Measurements from ENCODE around the gene IGSF9. TPM values are rescaled to one million over a fixed set of nuclear protein-coding genes. Genes with fewer than 3 reads are reported as not detected.

The IGSF9 gene
- total RNA-seq, 1 experiment from 2014 or later, result 0.44 TPM

GRCh38 chr1:159974350-159974965 lies 29.0 kb upstream of the IGSF9 start:
- Mint-ChIP-seq H3K4me3 (ENCODE audit: unreplicated experiment) (no peak overlapping the region), H3K27me3 (ENCODE audit: insufficient read depth, unreplicated experiment) (no peaks in the 10 kb centered on the region), H3K4me1 (ENCODE audit: insufficient read depth, unreplicated experiment) (no peaks in the 10 kb centered on the region), H3K27ac (ENCODE audit: low read depth, unreplicated experiment) (no peak overlapping the region), H3K36me3 (ENCODE audit: insufficient read depth, unreplicated experiment) (peaks cover 12% of the 10 kb centered on the region), H3K9me3 (ENCODE audit: unreplicated experiment) (no peaks in the 10 kb centered on the region)
- intact Hi-C loops (cut with micrococcal nuclease), result no loop called here
- no TSS peak for BruUV-seq (replicated peaks)
- DNase-seq (ENCODE audit: unreplicated experiment), result no peak
- CTCF ChIA-PET, result interaction anchor here (0.7 to 7.5 kb wide), 2 partner anchors 32 to 81 kb away, joined by 3 to 72 read pairs; no protein-coding TSS in a partner anchor
- POLR2A ChIA-PET, result interaction anchor here (1.0 kb wide), 1 partner anchor 16 kb away, joined by 3 read pairs; no protein-coding TSS in a partner anchor
- TF ChIP-seq CTCF (IDR thresholded peaks at IDR 0.05; ENCODE audit: unreplicated experiment), result no peak

GRCh38 chr1:159973350-159973940 lies 28.0 kb upstream of the IGSF9 start:
- POLR2A ChIA-PET, result interaction anchor here (1.0 kb wide), 1 partner anchor 17 kb away, joined by 3 read pairs; no protein-coding TSS in a partner anchor
- no TSS peak for BruUV-seq (replicated peaks)
- Mint-ChIP-seq H3K27ac (ENCODE audit: low read depth, unreplicated experiment) (no peak overlapping the region), H3K27me3 (ENCODE audit: insufficient read depth, unreplicated experiment) (no peaks in the 10 kb centered on the region), H3K36me3 (ENCODE audit: insufficient read depth, unreplicated experiment) (peaks cover 11% of the 10 kb centered on the region), H3K4me3 (ENCODE audit: unreplicated experiment) (no peak overlapping the region), H3K4me1 (ENCODE audit: insufficient read depth, unreplicated experiment) (no peaks in the 10 kb centered on the region), H3K9me3 (ENCODE audit: unreplicated experiment) (no peaks in the 10 kb centered on the region)
- DNase-seq (ENCODE audit: unreplicated experiment), result no peak
- CTCF ChIA-PET, result interaction anchor here (1.2 to 7.5 kb wide), 3 partner anchors 18 to 37 kb away, joined by 10 to 72 read pairs (median 34); no protein-coding TSS in a partner anchor
- intact Hi-C loops (cut with micrococcal nuclease), result no loop called here
- no peak for TF ChIP-seq CTCF (IDR thresholded peaks at IDR 0.05; ENCODE audit: unreplicated experiment)

GRCh38 chr1:159972443-159973205 lies 27.2 kb upstream of the IGSF9 start:
- Mint-ChIP-seq H3K9me3 (ENCODE audit: unreplicated experiment) (no peaks in the 10 kb centered on the region), H3K27ac (ENCODE audit: low read depth, unreplicated experiment) (no peak overlapping the region), H3K4me1 (ENCODE audit: insufficient read depth, unreplicated experiment) (no peaks in the 10 kb centered on the region), H3K4me3 (ENCODE audit: unreplicated experiment) (no peak overlapping the region), H3K27me3 (ENCODE audit: insufficient read depth, unreplicated experiment) (no peaks in the 10 kb centered on the region), H3K36me3 (ENCODE audit: insufficient read depth, unreplicated experiment) (peaks cover 11% of the 10 kb centered on the region)
- POLR2A ChIA-PET, result no interaction called here
- CTCF ChIA-PET, result interaction anchor here (0.5 to 7.5 kb wide), 7 partner anchors 9 to 128 kb away, joined by 3 to 72 read pairs (median 4); no protein-coding TSS in a partner anchor
- DNase-seq (ENCODE audit: unreplicated experiment), result no peak
- no TSS peak for BruUV-seq (replicated peaks)
- intact Hi-C loops (cut with micrococcal nuclease), result no loop called here
- no peak for TF ChIP-seq CTCF (IDR thresholded peaks at IDR 0.05; ENCODE audit: unreplicated experiment)

GRCh38 chr1:159970932-159971342 lies 25.5 kb upstream of the IGSF9 start:
- POLR2A ChIA-PET, result interaction anchor here (1.2 to 1.3 kb wide), 2 partner anchors 30 to 60 kb away, joined by 3 read pairs; no protein-coding TSS in a partner anchor
- Mint-ChIP-seq H3K27ac (ENCODE audit: low read depth, unreplicated experiment) (no peak overlapping the region), H3K9me3 (ENCODE audit: unreplicated experiment) (peaks cover 4% of the 10 kb centered on the region), H3K4me1 (ENCODE audit: insufficient read depth, unreplicated experiment) (peaks cover 6% of the 10 kb centered on the region), H3K27me3 (ENCODE audit: insufficient read depth, unreplicated experiment) (no peaks in the 10 kb centered on the region), H3K4me3 (ENCODE audit: unreplicated experiment) (no peak overlapping the region), H3K36me3 (ENCODE audit: insufficient read depth, unreplicated experiment) (peaks cover 11% of the 10 kb centered on the region)
- no TSS peak for BruUV-seq (replicated peaks)
- CTCF ChIA-PET, result interaction anchor here (0.5 to 7.5 kb wide), 5 partner anchors 25 to 825 kb away, joined by 3 to 72 read pairs (median 4); no protein-coding TSS in a partner anchor
- TF ChIP-seq CTCF (IDR thresholded peaks at IDR 0.05; ENCODE audit: unreplicated experiment), result no peak
- intact Hi-C loops (cut with micrococcal nuclease), result no loop called here
- no peak for DNase-seq (ENCODE audit: unreplicated experiment)

All from MCF 10A (cell line).